HG03025 (cell line): ENCODE data around the gene SHROOM3.

Experiments
- ATAC-seq: cut with Tn5 transposase; IDR thresholded peaks from one replicate; pipeline ENCODE4 v1.9.1; 2021; ENCODE audit warnings: mild to moderate bottlenecking, moderate library complexity; ENCODE audit not compliant: unreplicated experiment, low FRiP score

SHROOM3 gene

DNA sequence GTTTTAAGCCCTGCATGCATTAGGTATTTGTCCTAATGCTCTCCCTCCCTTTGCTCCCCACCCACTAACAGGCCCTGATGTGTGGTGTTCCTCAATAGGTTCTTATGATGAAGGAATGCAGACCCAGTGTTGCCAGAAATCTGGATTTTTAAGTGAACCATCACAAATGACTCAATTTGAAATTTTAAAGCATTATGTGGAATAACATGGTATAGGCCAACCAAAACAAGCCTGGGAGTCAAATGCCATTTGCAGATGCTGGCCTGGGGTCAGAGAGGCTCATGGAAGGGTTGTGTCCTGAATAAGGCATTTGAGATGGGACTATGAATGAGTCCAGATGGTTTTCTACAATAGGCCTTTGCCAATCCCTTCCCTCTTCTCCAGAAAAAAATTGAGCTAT, 179.6 kb downstream of the SHROOM3 start:
- no peak for ATAC-seq

DNA sequence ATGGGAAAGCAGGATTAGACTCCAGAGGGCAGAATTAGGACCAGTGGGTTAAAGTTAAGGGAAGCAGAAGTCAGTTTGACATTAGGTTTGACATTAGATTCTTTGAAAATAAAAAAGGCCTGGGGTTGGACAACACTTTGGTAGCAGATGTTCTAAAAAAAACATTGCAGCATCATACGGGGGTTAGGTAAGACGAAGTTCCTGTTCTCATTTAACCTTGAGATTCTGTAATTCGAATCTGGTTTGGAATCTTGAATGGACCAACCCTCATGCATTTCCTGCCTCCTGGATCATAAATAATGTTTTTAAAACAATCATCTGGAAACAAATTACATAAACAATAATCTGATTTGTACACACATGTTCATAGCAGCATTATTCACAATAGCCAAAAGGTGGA, 181.0 kb downstream of the SHROOM3 start:
- ATAC-seq, result no peak

DNA sequence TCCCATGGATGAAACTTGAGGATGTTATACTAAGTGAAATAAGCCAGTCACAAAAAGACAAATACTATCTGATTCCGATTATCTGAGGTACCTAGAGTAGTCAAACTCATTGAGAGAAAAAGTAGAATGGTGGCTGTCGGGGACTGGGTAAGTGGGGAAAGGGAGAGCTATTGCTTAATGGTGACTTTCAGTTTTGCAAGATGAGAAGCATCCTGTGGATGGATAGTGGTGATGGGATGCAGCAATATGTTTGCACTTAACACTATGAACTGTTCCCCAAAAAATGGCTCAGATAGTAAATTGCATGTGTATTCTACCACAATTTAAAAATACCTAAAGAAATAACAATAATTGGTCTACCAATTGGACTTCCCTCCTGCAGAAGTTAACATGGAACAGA, 181.5 kb downstream of the SHROOM3 start:
- no peak for ATAC-seq

DNA sequence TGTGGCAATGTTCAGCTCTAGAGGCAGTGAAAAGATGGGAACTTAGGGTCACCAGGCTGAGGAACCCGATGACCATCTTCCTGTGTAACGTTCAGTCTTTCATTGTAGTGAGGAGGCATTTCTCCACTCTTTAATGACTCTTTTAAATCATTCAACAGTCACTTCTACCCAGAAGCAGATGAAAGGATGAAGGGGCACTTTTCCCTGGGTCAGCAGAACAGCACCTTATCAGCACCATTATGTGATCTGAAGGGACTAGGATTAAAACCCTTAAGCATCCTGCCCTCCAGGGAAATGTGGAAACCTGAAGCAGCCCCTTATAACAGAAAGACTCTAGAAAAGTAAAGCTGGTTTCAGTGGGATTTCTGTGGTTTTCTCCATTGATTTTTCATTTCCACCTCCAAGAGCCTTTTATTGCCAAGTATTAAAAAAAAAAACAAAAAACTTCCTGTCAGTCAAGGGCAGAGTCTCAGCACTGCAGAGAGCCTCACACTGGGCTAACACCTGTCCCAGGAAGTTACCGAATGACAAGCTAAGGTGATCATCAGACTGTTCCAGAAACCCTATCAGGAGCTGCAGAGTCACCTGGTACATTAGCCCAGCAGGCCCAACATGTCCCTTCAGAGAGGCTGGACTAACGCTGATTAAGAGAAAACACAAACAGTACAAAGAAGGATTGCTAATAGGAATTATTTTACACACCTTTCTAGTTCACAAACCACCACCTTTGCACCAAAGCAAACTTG, 185.9 kb downstream of the SHROOM3 start:
- no peak for ATAC-seq

DNA sequence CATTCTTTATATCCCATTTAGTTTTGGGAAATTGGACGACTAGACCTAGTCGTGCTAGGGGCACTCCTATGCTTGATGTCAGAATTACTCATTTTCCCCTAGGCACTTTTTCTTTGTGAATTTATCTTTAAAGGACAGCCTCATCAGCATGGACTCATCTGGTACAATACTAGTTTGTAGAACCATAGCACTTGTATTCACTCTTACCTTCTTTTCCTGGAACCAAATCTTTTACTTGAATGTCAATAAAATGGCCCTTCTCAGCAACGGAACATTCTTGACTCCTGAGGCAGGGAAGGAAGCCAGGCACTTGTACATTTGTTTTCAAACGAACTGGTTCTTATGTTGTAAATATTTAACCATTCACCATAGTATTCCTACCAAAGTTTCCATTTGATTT, 187.1 kb downstream of the SHROOM3 start:
- no peak for ATAC-seq

DNA sequence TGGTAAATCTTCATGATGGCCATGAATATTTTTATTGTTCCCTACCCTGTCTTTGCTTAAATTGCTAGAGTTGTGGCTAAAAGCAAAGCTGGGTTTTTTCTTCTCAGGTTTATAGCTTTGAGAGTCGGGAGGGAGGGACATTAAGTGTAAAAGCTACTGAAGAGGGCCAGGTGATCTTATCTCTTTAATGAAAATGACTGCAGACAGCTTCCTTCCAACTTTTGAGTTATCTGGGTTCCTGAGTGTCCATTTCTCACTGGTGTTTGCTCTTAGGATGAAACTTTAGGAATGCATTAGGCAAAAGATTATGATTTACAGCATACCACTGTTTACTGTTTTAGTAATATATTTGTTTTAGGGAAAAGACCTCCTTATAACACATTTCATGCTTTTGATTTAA, 187.7 kb downstream of the SHROOM3 start:
- ATAC-seq, result no peak

GRCh38 chr4:76623217-76624045, 188.4 kb downstream of the SHROOM3 start:
- no peak for ATAC-seq

GRCh38 chr4:76624241-76624681, 189.2 kb downstream of the SHROOM3 start:
- no peak for ATAC-seq

GRCh38 chr4:76624931-76625715, 190.1 kb downstream of the SHROOM3 start:
- no peak for ATAC-seq

- no peak for ATAC-seq
These were observed 191.8 kb downstream of the SHROOM3 start for GRCh38 chr4:76626686-76627465.

GRCh38 chr4:76628251-76628650, 193.2 kb downstream of the SHROOM3 start:
- no peak for ATAC-seq

GRCh38 chr4:76630741-76631140, 195.7 kb downstream of the SHROOM3 start:
- no peak for ATAC-seq

DNA sequence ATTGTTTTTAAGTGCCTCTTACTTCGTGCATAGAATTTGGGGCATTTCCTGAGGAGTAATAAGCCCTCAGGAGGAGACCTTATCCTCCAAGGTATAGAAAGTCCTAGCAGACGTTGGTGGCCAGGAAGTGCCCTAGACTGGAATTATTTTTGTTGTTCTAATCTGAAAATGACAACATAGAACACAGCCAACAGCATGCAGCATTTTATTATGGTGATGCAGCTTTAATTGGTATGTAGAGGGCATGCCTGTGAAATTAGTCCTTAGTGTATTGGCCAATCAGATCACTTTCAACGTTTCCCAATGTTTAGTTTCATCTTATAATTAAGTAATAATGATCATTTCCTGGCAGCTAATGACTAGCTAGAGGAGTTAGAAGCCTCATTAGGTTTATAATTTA, 199.2 kb downstream of the SHROOM3 start:
- ATAC-seq, result no peak

- no peak for ATAC-seq
These were observed 202.8 kb downstream of the SHROOM3 start for GRCh38 chr4:76637712-76638361.

DNA sequence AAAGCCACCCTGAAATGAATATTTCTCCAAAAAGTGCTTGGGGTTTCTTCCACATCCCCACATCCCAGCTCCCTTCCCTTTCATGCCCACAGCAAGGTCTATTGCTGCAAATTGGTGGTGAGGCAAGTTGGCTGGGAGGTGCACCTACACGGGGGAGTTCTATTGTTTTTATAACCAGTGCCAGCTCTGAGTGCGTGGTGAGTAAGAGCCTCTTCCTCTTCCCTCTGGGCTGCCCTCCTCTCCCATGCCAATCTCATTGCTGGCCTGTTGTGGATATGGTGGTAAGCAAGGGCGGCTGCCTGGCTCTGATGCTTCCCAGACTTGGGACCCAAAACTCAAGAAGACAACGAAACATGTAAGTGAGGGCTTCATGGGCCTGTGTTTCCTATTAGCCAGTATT, 204.3 kb downstream of the SHROOM3 start:
- no peak for ATAC-seq

DNA sequence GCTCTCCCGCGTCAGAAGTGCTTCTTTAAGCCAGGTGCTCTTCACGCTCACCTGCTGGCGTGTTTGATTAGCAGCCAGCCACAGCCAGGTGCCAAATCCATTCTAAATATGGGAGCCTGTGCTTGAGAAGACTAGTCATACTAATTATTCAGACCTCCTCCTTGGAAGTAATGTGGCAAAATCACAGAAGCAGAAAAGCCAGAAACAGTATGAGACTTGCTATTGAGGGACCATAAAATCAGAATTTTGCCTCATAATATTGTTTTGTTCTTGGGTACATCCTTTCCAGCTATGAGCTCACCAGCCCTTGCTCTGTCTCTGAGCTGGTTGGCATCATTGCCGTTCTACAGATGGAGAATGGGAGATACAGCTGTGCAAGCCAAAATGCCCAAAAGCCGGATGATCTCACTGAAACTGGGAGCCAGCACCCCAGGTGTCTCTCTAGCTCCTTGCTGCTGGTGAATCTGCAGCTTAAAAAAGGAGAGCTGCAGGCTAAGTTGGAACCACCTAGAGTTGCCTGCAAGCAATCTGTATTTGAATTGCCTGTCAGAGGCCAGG, 205.4 kb downstream of the SHROOM3 start:
- ATAC-seq, result no peak

DNA sequence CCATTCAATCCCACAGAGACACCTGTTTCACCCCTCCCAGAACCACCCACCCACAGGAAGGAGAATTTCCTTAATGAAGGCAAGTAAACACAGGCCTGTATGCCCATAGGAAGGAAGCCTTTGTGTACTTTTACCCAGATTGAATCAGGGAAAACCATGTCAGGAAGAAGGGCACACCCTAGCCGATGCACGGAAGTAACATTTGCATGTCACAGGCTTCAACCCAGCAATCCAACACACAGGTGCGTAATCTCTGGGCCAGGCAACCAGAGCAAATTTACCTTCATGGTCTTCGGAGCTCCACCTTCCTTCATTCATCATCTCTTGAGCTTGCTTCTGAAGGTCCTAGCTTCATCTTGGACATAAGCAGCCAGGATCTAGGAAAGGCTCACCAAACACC, 206.3 kb downstream of the SHROOM3 start:
- ATAC-seq, result no peak

DNA sequence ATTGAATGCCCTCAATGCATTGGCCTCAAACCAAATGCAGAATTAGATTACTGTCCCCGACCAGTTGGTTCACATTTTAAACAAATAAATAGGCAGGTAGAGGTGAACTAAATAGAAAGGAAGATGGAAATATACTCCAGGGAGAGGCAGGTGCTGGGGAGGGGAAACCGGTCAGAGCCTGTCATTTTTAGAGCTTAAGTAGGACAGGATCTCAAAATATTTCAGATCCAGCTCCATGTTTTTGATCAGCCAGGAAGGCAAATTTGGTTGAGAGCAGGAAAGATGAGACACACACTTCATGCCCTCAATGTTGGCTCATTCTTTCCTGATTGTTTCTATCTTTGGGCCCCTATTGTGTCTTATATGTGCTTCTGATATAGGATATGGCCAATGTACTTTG, 206.7 kb downstream of the SHROOM3 start:
- ATAC-seq, result no peak

GRCh38 chr4:76644831-76645485, 209.9 kb downstream of the SHROOM3 start:
- ATAC-seq, result no peak
